NCI-H2227 (cell line): ENCODE data around the gene CHD9.
"Not testable (repeated sequence)": the region's sequence is repeated elsewhere in the genome, so short reads cannot be mapped to it uniquely, and the experiment has no call there.

Experiments
- DNase-seq: peaks from one replicate; lab custom pipeline; 2025; ENCODE audit not compliant: unreplicated experiment; lab: John Stamatoyannopoulos, UW

The CHD9 gene

DNA sequence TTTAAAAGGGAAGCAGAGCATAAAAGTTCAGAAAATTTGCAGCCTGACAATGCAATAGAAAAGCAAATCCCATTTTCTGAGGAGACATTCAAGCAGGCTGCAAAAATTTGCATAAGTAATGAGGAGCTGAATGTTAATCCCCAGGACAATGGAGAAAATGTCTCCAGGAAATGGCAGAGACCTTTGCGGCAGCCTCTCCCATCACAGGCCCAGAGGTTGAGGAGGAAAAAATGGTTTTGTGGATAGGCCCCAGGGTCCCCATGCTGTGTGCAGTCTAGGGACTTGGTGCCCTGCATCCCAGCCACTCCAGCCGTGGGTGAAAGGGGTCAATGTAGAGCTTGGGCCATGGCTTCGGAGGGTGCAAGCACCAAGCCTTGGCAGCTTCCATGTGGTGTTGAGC lies 19.5 kb downstream of the CHD9 start:
- not testable (repeated sequence) for DNase-seq

DNA sequence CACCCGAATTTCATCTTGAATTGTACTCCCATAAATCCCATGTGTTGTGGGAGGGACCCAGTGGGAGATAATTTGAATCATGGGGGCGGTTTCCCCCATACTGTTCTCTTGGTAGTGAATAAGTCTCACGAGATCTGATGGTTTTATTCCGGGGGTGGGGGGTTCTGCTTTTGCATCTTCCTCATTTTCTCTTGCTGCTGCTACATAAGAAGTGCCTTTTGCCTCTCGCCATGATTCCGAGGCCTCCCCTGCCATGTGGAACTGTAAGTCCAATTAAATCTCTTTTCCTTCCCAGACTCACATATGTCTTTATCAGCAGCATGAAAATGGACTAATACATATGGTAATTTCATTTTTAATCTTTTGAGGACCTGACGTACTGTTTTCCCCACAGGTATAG lies 20.7 kb downstream of the CHD9 start:
- not testable (repeated sequence) for DNase-seq

DNA sequence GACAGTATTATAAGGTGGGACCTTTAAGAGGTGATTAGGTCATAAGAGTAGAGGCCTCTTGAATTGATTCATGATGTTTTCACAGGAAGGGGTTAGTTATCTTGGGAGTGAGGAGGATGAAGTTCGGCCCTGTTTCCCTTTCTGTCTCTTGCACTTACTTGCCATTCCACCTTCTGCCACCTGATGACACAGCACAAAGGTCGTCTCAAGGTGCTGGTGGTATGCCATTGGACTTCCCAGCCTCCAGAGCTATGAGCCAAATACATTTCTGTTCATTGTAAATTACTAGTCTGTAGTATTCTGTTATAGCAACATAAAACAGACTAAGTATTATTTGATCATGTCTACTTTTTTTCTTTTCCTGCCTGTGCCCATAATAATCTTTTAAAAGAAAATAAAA lies 23.5 kb downstream of the CHD9 start:
- no peak for DNase-seq

DNA sequence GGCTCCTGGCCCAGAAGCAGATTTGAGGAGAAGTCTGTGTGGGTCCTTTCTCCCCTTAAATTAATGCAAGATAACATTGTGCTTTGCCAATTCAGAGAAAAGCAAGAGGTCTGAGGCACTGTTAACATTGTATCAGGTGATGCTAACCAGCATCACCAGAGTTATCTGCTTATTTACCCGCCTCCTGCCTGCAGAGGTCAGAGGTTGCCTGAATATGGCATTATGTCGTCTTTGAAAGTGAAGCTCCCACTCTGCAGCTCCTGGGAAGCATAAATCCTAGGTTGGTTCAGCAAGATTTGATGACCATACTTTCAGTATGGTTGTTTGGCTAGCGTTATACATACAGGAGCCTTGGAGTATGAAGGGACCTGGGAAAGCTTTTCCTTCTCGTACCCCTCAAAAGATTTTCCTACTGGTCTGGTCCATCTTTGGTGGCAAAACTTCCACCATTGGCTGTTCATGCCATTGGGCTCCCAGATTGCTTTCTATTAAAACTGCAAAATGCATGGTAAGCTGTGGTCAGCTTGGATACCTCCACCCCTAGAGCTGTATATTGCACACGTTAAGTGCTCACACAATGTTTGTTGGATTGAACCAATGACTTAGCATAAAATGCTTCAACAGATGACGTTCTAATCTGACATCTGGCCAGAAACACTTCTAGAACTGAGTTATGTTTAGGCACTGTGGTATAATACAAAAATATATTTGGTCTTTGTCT lies 24.1 kb downstream of the CHD9 start:
- peak; percentile 17 for DNase-seq

DNA sequence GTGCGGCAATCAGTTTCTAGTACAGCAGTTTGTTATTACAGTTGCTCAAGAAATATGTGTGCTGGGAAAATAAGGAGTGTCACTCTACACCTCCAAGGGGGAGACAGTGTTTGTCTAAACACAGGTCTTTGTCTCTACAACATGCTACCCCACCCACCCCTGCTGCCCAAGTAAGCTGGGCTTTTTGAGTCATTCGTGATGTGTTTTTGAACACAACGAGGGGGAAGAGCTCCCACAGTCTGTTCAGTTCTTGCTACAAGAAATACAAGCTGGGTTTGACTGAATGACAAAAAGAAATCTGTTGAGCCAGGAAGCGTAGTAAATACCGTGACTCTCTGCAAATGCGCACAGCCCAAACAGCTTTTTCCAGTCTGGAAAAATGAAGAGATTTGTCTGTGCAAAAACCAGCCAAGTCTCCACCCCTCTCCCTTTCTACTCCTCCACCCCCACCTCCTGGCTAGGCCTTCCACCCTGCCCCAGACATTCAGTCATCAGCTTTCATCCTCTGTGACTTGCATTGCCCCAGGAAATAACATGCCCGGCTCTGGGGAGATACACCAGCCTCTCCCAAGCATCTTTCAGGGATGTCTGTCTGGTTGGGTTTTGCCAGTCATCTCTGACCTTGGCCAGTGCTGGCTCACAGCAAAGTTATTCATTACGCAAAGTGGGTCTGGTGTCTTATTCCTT lies 25.7 kb downstream of the CHD9 start:
- no peak for DNase-seq

DNA sequence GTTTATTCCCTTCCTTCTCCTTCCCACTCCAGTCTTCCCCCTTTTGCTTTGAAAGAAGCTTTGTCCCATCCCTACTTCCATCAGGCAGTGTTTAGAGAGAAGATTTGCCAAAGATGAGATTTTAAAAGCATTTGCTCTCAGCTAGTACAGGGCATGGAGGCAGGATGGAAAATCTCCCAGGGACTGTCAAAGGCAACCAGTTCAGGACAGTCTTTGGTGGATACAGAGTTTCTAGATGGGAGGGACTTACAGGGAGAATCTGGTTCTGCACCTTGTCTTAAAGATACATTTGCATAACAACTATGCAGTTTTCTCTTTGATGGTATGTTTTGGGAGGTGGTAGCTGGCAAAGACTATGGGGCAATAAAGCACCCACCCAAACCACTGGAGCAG lies 26.2 kb downstream of the CHD9 start:
- no peak for DNase-seq

DNA sequence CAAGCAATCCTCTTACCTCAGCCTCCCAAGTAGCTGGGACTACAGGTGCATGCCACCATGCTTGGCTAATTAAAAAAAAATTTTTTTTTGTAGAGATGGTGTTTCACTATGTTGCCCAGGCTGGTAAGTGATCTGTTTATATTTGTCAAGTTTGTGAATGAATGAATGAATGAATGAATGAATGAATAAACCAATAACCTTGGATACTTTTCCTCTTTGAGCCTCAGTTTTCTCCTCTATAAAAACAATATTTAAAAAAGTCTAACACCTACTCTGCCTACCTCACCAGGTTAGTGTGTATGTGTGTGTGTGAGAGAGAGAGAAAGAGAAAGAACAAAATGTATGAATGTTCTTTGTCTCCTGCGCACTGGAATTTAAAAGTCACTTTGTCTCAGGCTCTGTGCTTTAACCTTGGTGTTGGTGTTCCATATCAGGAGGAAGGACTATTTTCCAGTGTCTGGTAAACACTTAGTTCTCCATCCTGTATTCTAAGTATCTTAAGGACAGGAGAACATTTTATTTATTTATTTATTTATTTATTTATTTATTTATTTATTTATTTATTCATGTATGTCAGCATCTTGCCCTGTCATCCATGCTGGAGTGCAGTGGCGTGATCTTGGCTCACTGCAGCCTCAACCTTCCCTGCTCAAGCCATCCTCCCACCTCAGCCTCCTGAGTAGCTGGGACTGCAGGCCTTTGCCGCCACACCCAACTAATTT lies 27.1 kb downstream of the CHD9 start:
- no peak for DNase-seq

DNA sequence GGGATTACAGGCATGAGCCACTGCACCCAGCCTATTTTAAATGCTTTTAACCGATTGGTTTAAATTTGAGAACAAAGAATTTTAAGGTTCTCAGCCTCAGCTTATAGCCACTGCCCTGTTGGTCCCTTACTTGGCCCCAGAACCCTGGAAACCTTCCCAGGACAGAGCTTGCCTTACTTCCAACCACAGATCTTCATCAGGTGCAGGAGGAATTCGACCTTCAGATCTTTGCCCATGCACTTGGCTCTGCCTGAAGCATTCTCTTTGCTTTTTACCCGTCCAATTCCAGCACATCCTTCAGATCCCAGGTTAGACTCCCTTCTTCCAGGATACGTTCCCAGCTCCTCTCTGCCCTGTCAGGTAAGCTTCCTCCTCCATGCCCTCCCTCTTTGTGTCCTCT lies 27.7 kb downstream of the CHD9 start:
- no peak for DNase-seq

DNA sequence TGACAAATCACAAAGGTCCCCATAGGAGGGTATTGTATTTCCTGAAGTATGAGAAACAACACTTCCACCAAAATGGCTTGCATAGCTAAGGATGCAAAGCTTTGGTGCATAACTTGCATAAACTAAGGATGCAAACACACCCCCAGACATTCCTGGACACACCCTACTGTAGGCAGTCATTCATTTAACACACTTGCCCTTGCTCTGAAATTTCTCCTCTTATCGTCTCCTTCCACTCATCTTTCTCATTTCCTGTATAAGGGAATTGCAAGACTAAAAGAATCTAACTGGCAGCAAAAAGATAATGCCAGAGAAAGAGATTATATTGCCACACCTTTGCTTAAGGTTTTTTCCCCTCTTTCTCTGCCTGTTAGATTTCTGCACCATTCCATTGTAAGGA lies 28.3 kb downstream of the CHD9 start:
- no peak for DNase-seq

DNA sequence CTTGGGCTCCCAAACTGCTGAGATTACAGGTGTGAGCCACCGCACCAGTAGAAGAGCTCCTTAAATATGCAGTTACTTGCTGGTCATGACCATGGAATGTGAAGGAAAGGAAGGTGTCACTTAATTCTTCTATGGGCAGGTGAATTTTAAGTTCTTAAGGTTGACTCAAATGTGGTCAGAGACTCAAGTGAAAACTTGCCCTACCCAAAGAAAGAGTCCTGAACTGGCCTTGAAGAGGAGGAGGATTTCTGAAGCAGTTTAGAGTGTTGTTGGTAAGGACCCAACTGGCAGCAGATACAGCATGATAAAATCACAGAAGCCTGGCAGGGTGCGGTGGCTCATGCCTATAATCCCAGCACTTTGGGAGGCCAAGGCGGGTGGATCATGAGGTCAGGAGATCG lies 29.4 kb downstream of the CHD9 start:
- no peak for DNase-seq

DNA sequence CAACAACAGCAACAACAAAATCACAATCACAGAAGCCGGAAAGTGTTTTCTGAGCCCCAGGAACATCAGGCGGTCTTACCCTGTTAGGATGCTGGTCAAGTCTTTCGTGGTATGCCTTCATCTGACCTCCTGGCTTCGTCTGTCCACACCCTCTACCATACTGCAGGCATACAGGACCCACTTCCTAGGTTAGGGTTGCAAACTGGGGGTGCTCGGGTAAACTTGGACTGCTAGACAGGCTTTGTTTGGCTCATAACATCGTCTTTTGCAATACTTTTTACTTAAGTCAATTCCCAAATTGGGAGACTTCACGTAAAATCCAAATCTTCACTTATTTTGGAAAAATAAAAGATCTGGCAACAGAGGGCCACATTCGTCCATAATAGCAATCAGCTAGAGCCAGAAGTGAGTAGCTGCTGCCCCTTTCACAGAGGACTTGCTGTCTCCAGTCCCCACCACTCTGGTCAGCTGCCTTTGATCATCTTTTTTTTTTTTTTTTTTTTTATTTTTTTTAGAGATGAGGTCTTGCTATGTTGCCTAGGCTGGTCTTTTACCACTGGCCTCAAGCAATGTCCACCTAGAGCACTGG lies 30.0 kb downstream of the CHD9 start:
- no peak for DNase-seq

DNA sequence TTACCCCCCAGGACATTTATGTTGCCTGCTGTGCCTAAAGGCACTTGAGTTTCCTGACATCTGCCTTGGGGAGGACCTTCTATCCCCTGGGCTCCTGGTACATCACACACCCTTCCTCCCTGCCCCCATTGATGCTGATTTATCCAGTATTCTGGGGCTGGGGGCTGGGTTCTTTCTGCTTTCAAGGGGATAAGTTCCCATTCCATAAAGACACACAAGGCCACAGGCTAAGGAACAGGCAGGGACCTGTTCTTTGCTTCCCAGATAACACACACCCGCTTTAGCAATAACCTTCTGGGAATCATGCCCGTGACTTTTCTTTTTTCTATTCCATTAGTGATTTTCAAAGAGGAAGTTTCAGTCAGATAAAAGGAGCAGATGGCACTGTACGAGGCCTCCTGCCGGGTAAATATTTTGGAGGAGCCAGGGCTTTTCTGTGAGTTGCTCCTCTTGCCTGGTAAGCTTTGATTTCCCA lies 30.6 kb downstream of the CHD9 start:
- DNase-seq, result peak; percentile 45

DNA sequence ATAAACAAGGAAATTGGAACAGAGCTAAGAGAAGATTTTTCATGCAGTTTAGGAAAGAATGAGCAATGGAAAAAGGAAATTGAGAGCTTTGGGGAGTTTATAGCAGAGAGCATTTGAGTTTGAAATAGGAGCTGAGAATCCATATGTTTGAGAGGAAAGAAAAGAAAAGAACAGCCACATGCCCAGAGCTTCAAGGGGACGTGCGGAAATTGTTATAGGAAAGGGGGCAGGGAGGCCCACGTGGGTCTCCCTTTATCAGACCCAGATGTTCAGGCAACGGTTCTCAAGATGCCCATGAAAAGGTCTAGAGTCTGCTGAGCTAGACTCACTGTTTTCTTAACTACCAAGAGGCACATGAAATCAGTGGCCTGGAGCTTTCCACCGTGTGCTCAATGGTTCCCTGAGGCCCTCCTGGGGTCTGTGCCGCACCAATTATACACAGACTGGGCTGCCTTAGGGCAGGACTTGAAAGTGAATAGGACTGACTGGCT lies 31.2 kb downstream of the CHD9 start:
- DNase-seq, result peak; percentile 33

DNA sequence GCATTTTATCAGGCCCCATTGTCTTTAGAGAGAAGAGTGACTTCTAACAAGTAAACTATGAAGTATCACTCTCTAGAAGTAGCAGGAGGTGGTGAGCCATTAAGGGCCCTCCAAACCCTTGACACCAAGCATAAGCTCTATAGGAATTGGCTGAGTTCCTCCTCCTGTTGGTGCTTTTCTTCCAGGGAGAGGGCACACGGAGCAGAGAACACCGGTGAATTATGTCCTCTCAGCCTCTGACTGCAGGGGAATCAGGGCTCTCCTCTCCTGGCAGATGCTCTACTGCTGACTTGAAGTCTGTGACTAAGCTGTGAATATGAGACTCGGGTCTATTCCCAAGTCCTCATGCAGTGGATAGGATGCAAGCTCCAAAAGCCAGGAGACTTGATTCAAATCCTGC lies 32.3 kb downstream of the CHD9 start:
- DNase-seq, result no peak

DNA sequence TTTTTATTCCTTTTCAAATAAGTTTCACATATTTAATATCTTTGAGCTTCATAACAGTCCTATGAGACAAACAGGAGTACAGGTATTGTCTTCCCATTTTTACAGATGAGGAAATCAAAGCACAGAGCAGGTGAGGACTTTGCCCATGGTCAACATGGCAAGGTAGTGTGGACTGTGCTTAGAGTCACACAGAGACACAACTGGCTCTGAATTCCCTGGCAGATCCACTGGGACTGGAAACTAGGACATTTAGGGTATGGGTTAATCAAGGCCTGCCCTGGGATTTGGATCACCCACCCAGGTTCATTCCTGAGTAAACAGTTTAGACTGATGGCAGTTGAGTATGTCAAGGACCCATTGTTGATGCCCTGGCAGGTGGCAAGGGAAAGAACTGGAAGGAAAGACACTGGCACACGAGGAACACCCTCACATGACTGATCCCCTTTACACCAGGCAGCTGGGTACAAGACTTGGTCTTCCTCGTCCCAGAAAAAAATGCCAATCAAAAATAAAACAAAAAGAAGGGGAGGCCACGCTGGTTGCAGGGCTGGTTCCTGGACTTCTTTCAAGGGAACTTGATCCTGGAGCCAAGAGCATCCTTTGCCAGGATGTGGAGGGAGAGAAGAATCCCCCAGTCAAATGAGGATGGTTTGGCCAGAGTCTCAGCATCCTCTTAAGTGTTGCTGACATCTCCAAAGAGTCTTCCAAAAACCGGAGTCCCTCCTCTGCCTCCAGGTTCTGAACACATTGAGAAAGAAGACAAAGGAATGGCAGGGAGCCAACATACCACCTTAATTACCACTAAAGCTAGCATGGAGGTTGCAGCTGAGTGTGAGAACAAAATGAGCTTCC lies 34.9 kb downstream of the CHD9 start:
- no peak for DNase-seq

DNA sequence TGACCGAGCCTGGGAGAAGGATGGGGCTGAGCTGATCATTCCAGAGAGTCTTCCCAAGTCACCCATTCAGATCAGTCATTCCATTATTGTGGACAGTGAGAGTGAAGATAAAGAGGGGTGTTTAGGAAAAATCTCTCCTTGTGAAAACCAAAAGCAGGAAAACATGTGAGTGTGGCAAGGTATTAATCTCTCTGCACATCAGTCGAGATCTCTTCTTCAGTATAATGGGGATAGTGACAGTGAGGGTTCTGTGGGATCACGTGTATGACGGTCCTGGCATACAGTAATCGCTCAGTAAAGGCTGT lies 35.4 kb downstream of the CHD9 start:
- no peak for DNase-seq

DNA sequence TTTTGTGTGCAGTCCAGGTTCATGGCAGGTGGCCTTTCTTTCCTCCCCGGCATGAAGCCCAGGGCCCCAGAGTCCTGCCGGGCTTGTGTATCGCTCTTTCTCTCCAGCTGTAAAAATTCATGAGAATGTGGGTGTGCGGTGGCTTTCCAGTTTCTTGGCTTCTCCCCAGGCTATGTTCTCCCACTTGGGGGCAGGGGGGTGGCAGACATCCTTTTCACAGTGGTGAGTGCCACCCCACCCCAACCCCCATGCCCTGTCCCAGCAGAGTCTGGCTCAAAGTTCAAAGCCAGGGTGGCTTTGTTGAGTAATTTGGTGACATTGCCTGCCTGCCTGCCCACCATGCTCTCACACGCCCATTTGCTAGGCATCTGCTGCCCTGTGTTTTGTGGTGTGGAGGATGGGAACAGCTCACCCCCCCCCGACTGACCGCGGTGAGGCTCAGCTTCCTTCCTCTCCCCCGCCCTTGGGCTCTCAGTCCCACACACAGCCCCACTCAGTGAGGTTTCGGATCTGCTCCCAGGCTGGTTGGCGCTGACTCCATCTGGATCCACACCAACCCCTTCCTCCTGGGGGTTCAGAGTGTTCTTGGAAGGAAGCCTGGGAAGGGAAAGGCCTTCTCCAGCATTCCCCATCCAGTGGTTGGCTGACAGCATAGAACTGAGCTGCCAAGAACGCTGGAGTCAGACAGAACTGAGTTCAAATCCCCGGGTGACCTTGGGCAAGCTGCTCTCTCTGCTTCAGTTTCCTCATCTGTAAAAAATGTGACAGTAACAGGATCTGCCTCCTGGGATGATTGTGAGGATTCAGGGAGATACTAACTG lies 36.0 kb downstream of the CHD9 start:
- DNase-seq, result no peak

DNA sequence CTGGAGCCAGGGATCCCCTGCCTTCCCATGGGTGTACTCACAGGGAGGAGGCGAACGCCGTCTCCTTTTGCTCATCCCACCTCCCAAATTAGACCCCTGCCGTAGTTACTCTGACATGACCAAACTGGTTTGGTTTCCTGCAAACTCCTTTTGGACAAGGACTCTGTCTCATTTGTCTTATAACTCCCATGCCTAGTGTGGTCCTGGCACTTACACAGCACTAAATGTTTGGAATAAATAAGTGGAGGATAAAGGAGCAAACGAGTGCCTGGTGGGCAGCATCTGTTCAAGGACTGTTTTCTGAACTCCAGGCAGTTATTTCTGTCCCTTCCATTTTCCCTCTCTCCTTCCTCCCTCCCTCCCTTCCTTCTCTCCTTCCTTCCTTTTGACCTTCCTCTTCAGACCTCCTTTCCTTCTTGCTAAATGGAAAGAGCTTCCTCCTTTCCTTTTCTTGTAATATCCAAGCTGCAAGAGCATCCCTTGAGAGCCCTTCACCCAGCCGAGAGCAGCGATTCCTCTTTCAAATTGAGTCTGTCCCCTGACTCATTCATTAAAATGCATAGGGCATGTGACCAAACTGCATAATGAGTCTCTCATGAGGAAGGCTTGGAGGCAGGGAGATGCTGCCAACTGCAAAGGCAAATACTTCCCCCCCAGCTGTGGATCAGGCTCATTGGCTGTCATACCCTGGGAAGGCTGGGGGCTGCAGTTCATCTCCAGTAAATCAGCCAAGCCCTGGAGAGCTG lies 36.8 kb downstream of the CHD9 start:
- DNase-seq, result peak; percentile 66

DNA sequence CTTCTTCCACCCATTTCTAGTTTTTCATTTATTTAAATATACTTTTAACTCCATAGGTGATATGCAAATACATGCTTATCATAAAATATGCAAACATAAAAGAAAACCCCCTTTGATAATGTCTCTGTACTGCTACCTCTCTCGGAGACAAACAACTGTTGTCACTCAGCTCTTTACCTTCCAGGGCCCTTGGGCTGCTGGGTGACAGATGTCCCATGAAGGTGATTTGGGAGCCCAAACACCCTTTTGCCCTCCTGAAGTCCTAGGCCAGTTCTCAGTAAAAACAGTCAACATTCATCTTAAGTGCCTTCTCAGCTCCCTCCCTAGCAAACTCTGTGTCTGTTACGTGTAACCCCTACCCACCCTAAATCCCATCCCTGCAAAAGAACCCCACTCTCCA lies 37.5 kb downstream of the CHD9 start:
- no peak for DNase-seq
